Measurements from ENCODE around the gene IGHMBP2. TPM values are rescaled to one million over a fixed set of nuclear protein-coding genes. Genes with fewer than 3 reads are reported as not detected.

Gene IGHMBP2
- total RNA-seq, 6 experiments from 2014 or later = 11.9 to 15.4 (median 14.1) TPM

DNA sequence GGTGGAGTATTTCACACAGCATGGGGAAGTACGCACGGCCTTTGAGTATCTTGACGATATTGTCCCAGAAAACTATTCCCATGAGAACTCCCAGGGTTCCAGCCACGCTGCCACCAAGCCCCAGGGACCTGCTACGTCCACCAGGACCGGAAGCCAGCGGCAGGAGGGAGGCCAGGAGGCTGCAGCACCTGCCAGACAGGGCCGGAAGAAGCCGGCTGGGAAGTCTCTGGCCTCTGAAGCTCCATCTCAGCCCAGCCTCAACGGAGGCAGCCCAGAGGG is 32.6 kb downstream of the IGHMBP2 start:
- Mint-ChIP-seq H3K36me3 (ENCODE audit: low read depth) (peaks cover 7% of the 10 kb centered on the region), H3K4me3 (no peak overlapping the region)

DNA sequence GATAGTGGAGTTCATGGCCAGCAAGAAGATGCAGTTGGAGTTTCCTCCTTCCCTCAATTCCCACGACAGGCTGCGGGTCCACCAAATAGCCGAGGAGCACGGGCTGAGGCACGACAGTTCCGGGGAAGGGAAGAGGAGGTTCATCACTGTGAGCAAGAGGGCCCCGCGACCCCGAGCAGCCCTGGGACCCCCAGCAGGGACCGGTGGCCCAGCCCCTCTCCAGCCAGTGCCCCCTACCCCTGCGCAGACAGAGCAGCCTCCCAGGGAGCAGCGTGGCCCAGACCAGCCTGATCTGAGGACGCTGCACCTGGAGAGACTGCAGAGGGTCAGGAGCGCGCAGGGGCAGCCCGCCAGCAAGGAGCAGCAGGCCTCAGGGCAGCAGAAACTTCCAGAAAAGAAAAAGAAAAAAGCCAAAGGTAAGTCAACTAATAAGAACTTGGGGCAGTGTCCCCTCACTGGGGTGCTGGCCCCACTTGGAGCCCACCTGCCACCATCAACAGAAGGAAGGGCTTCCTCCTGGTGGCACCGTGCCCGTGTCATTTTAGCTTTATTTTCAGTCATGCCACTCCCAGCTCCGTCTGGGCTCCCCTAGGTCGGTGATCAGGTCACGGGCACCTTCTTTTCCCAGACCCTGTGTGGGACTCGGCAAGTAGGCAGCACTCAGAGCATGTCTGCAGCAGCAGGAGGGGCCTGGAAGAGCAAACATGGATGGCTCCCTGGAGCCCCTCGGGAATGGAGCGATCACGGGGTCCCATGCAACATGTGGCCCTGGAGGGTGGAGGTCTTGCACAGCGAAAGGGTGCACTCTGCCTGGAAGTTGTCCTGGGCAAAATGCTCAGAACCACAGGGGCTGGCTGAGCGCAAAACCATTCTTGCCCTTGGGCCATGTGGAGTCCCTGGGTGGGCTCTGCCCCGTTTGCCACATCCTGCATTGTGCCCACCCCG is 33.3 kb downstream of the IGHMBP2 start:
- DNase-seq = no peak
- no peaks in the 10 kb centered on the region for H3K9me3 Mint-ChIP-seq
- no peak for TF ChIP-seq CTCF (IDR thresholded peaks at IDR 0.05)
- H3K4me3 Mint-ChIP-seq = no peak overlapping the region
- H3K4me1 Mint-ChIP-seq (ENCODE audit: low read depth) = no peaks in the 10 kb centered on the region
- H3K36me3 Mint-ChIP-seq (ENCODE audit: low read depth) = peaks cover 3% of the 10 kb centered on the region
- no peaks in the 10 kb centered on the region for H3K27me3 Mint-ChIP-seq (ENCODE audit: insufficient read depth)
- no peak overlapping the region for H3K27ac Mint-ChIP-seq

More for the DNA sequence above, 32.6 kb downstream of the IGHMBP2 start:
- DNase-seq = no peak
- H3K27ac Mint-ChIP-seq = no peak overlapping the region
- no peak for TF ChIP-seq CTCF (IDR thresholded peaks at IDR 0.05)
- no peaks in the 10 kb centered on the region for H3K4me1 Mint-ChIP-seq (ENCODE audit: low read depth)
- H3K27me3 Mint-ChIP-seq (ENCODE audit: insufficient read depth) = no peaks in the 10 kb centered on the region
- no peaks in the 10 kb centered on the region for H3K9me3 Mint-ChIP-seq

DNA sequence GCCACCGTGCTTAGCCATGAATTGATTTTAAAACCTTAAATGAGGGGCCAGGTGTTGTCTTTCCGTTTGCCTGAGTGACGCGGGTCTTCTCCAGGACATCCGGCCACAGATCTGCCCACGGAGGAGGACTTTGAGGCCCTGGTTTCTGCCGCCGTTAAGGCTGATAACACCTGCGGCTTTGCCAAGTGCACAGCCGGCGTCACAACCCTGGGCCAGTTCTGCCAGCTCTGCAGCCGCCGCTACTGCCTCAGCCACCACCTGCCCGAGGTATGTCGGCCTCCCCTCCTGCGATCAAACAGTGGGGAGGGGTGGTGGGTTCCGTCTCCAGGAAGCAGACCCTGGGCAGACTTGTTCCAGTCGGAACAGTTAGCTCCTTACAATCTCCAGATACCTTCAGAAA is 34.4 kb downstream of the IGHMBP2 start:
- no peak for TF ChIP-seq CTCF (IDR thresholded peaks at IDR 0.05)
- no peaks in the 10 kb centered on the region for H3K4me1 Mint-ChIP-seq (ENCODE audit: low read depth)
- no peaks in the 10 kb centered on the region; the same call in 1 of the 2 replicates for H3K36me3 Mint-ChIP-seq (ENCODE audit: low read depth)
- no peak overlapping the region for H3K4me3 Mint-ChIP-seq
- DNase-seq = no peak
- no peak overlapping the region for H3K27ac Mint-ChIP-seq
- no peaks in the 10 kb centered on the region for H3K9me3 Mint-ChIP-seq
- no peaks in the 10 kb centered on the region for H3K27me3 Mint-ChIP-seq (ENCODE audit: insufficient read depth)

- no peaks in the 10 kb centered on the region for H3K4me1 Mint-ChIP-seq (ENCODE audit: low read depth)
- DNase-seq = no peak
- no peaks in the 10 kb centered on the region; the same call in 1 of the 2 replicates for H3K36me3 Mint-ChIP-seq (ENCODE audit: low read depth)
- no peak overlapping the region for H3K27ac Mint-ChIP-seq
- no peak for TF ChIP-seq CTCF (IDR thresholded peaks at IDR 0.05)
- H3K4me3 Mint-ChIP-seq = no peak overlapping the region
- no peaks in the 10 kb centered on the region for H3K27me3 Mint-ChIP-seq (ENCODE audit: insufficient read depth)
- H3K9me3 Mint-ChIP-seq = no peaks in the 10 kb centered on the region
These were observed 35.3 kb downstream of the IGHMBP2 start for GRCh38 chr11:68938816-68939582.

- TF ChIP-seq CTCF (IDR thresholded peaks at IDR 0.05) = no peak
- no peaks in the 10 kb centered on the region for H3K4me1 Mint-ChIP-seq (ENCODE audit: low read depth)
- no peak for DNase-seq
- no peak overlapping the region for H3K27ac Mint-ChIP-seq
- no peak overlapping the region for H3K4me3 Mint-ChIP-seq
- no peaks in the 10 kb centered on the region for H3K27me3 Mint-ChIP-seq (ENCODE audit: insufficient read depth)
- no peaks in the 10 kb centered on the region for H3K9me3 Mint-ChIP-seq
- H3K36me3 Mint-ChIP-seq (ENCODE audit: low read depth) = no peaks in the 10 kb centered on the region; the same call in 1 of the 2 replicates
These were observed 36.2 kb downstream of the IGHMBP2 start for GRCh38 chr11:68939583-68940555.
